C4-2B (cell line): ENCODE measurements around the gene MKLN1.

Source experiments
- ZFX ChIP-seq: fragments of 450-650 bp; IDR thresholded peaks from 2 replicates; pipeline ENCODE4 v1.6.1; 2017
- TF ChIP-seq, protein P1 (sequence below): fragments of 450-650 bp; conservative IDR thresholded peaks from 2 replicates; pipeline ENCODE4 v1.5.1; 2017; ENCODE audit warnings: mild to moderate bottlenecking

DNA sequence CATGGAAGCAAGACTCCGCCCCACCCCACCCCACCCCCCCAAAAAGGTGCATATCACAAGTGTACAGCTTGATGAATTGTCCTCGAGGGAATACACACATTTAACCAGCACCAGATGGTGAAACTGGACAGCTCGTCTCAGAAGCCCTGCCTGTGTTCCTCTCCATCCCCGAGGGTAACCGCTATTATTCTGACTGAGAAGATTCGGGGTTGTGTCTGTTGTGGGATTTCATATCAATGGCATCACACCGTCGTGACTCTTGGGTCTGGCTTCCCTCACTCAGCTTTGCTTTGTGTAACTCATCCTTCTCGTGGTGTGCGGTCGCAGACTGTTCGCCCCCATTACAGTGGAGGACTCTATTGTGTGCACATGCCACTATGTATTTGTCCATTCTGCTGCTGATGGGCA, 209.9 kb downstream of the MKLN1 start:
- TF ChIP-seq, protein P1, sequence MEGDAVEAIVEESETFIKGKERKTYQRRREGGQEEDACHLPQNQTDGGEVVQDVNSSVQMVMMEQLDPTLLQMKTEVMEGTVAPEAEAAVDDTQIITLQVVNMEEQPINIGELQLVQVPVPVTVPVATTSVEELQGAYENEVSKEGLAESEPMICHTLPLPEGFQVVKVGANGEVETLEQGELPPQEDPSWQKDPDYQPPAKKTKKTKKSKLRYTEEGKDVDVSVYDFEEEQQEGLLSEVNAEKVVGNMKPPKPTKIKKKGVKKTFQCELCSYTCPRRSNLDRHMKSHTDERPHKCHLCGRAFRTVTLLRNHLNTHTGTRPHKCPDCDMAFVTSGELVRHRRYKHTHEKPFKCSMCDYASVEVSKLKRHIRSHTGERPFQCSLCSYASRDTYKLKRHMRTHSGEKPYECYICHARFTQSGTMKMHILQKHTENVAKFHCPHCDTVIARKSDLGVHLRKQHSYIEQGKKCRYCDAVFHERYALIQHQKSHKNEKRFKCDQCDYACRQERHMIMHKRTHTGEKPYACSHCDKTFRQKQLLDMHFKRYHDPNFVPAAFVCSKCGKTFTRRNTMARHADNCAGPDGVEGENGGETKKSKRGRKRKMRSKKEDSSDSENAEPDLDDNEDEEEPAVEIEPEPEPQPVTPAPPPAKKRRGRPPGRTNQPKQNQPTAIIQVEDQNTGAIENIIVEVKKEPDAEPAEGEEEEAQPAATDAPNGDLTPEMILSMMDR = no peak
- no peak for TF ChIP-seq ZFX
